GM21367 (cell line): ENCODE results near the gene SPOP.
A peak's percentile ranks its signal among the peaks of the same experiment; 100 is the strongest.
"Not testable (repeated sequence)": the region's sequence is repeated elsewhere in the genome, so short reads cannot be mapped to it uniquely, and the experiment has no call there.

Experiments
- ATAC-seq: cut with Tn5 transposase; IDR thresholded peaks from one replicate; pipeline ENCODE4 v1.9.1; 2021; ENCODE audit not compliant: unreplicated experiment

SPOP gene

GRCh38 chr17:49677933-49678847, at the start of gene SPOP:
TSS of gene SPOP (minus strand) at chr17:49678097. CDS start at chr17:49622810, 55,287 bp downstream.
- peak; percentile 67 for ATAC-seq

GRCh38 chr17:49727380-49727779, 49.5 kb upstream of the SPOP start:
- no peak for ATAC-seq

GRCh38 chr17:49725452-49726130, 47.7 kb upstream of the SPOP start:
- ATAC-seq, result no peak

- ATAC-seq, result not testable (repeated sequence)
These were observed 46.7 kb upstream of the SPOP start for GRCh38 chr17:49724552-49724951.

GRCh38 chr17:49723423-49723822, 45.5 kb upstream of the SPOP start:
- no peak for ATAC-seq

GRCh38 chr17:49722066-49722465, 44.2 kb upstream of the SPOP start:
- ATAC-seq, result no peak

- no peak for ATAC-seq
These were observed 39.5 kb upstream of the SPOP start for GRCh38 chr17:49717371-49717861.

- ATAC-seq, result no peak
These were observed 38.9 kb upstream of the SPOP start for GRCh38 chr17:49716668-49717364.

GRCh38 chr17:49715717-49716279, 37.9 kb upstream of the SPOP start:
- ATAC-seq, result no peak

- ATAC-seq, result no peak
These were observed 37.3 kb upstream of the SPOP start for GRCh38 chr17:49715216-49715615.

- ATAC-seq, result no peak
These were observed 30.8 kb upstream of the SPOP start for GRCh38 chr17:49708515-49709183.

GRCh38 chr17:49707608-49708514, 30.0 kb upstream of the SPOP start, which contains the start of gene SLC35B1:
TSS of gene SLC35B1 (minus strand) at chr17:49707964. CDS start at chr17:49707833, 131 bp downstream.
- ATAC-seq, result peak; percentile 78

- ATAC-seq, result no peak
These were observed 29.3 kb upstream of the SPOP start for GRCh38 chr17:49707246-49707607.

- ATAC-seq, result no peak
These were observed 27.4 kb upstream of the SPOP start for GRCh38 chr17:49705254-49705653.

GRCh38 chr17:49703557-49704277, 25.8 kb upstream of the SPOP start:
- no peak for ATAC-seq

GRCh38 chr17:49700960-49701359, 23.1 kb upstream of the SPOP start:
- ATAC-seq, result no peak

GRCh38 chr17:49699966-49700575, 22.2 kb upstream of the SPOP start:
- no peak for ATAC-seq

GRCh38 chr17:49698005-49698404, 20.1 kb upstream of the SPOP start:
- no peak for ATAC-seq
